Small intestine (tissue), 7 donors: ENCODE results near the gene CTU2. TPM values are rescaled to one million over a fixed set of nuclear protein-coding genes. Genes with fewer than 3 reads are reported as not detected.

ENCODE experiments used
- DNase-seq, 2 donors: peaks; one replicate each; pipeline versions ENCODE4 v3.0.0 to v3.0.0-alpha.2; 2013
- FAIRE-seq: peaks from 2 replicates; lab custom pipeline; 2012; peaks lifted over from hg19 to GRCh38; lab: Jason Lieb, UNC
- H3K27ac ChIP-seq, 3 donors: one replicate each; pipeline ENCODE4 v1.5.1; 2013; ENCODE audit warnings: low read length in 2 of 3, mild to moderate bottlenecking in 2 of 3, control low read depth in 1 of 3, inconsistent platforms in 1 of 3, low read depth in 1 of 3, moderate library complexity in 1 of 3
- H3K27me3 ChIP-seq, 3 donors: one replicate each; pipeline ENCODE4 v1.6.1; 2013; ENCODE audit warnings: low read length in 3 of 3, inconsistent platforms in 1 of 3; ENCODE audit not compliant: control insufficient read depth in 3 of 3, insufficient read depth in 3 of 3
- H3K36me3 ChIP-seq, 3 donors: one replicate each; pipeline ENCODE4 v1.6.1; 2013; ENCODE audit warnings: low read length in 3 of 3, inconsistent platforms in 1 of 3, low read depth in 1 of 3, mild to moderate bottlenecking in 1 of 3, moderate library complexity in 1 of 3; ENCODE audit not compliant: control insufficient read depth in 3 of 3, insufficient read depth in 2 of 3
- H3K4me1 ChIP-seq, 3 donors: one replicate each; pipeline ENCODE4 v1.6.1; 2013; ENCODE audit warnings: low read length in 2 of 3, inconsistent platforms in 1 of 3, low read depth in 1 of 3, mild to moderate bottlenecking in 1 of 3, moderate library complexity in 1 of 3; ENCODE audit not compliant: control insufficient read depth in 3 of 3, insufficient read depth in 2 of 3
- H3K4me3 ChIP-seq, 3 donors: one replicate each; pipeline ENCODE4 v1.5.1; 2013; ENCODE audit warnings: low read length in 3 of 3, control low read depth in 1 of 3, inconsistent platforms in 1 of 3, low read depth in 1 of 3, mild to moderate bottlenecking in 1 of 3, moderate library complexity in 1 of 3
- H3K9me3 ChIP-seq, 2 donors: one replicate each; pipeline ENCODE4 v1.6.1; 2013; ENCODE audit warnings: low read depth in 1 of 2, low read length in 1 of 2; ENCODE audit not compliant: control insufficient read depth in 2 of 2, insufficient read depth in 1 of 2
- WGBS, 3 donors: extraction: QIAGEN DNeasy Blood & Tissue Kit; methylation state at CpG; one replicate each; pipeline ENCODE4 v1.1.7; 2013; 5-methylcytosine and 5-hydroxymethylcytosine counted together
- polyA plus RNA-seq, 4 donors: library from polyadenylated mRNA; stranded (reverse) in 3 of 4; unstranded in 1 of 4; fragments of 200-250 nt in 3 of 4; fragments of 120-200 nt in 1 of 4; gene quantifications; one replicate each; pipeline versions ENCODE4 v1.2.1 to v1.2.3, GENCODE V29; 2013
- donor health status: healthy with polysubstance abuse.
- donor health status: control.
- donor health status: control.
- donor health status: Bipolar disorder and iron deficiency.
- donor health status: healthy.

CTU2 gene
- polyA plus RNA-seq, 4 donors = 7.8 to 15.0 (median 11.2) TPM

DNA sequence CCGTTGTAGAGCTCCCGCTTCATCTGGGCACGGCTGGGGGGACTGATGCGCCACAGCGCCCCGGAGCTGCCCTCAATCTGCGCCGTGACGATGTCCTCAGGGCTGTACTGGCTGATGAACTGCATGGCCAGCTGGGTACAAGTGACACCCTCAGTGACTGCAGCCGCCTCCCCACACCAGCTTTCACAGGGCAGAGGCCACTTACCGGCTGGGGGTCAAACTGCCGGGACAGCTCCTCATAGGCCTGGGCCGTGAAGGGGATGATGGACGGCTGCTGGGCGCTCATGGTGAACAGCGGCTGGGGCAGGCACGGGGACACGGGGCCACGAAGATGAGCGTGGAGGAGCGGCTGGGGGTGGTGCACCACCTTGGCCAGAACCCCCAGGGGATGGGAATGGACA, 10.3 kb downstream of the CTU2 start:
- WGBS, 3 donors = 97% methylated on average over 21 of the region's 21 CpGs
- FAIRE-seq (no peak), DNase-seq (no peak)
- Histone ChIP-seq H3K4me3 (no peak overlapping the region), H3K36me3 (peaks cover 14 to 83% (median 20%) of the 10 kb centered on the region in 3 donors), H3K4me1 (no peaks in the 10 kb centered on the region), H3K27ac (no peak overlapping the region), H3K27me3 (no peaks in the 10 kb centered on the region), H3K9me3 (no peaks in the 10 kb centered on the region)

DNA sequence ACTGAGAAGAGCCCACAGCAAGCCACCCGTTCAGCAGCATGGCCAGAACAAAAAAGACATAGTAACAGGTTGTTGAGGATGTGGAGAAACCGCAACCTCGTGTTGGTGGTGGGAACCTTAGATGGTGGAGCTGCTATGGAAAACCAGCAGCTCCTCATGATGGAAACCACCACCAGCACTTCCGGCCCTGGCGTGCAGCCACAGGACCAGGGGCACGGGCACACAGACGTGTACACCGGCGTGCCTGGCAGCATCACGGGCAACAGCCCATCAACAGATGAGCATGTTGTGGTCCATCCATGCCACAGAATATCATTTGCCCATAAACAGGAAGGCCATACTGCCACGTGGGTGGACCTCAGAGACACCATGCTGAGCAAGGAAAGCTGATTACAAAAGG, 11.9 kb downstream of the CTU2 start:
- DNase-seq (no peak), FAIRE-seq (no peak)
- Histone ChIP-seq H3K27ac (no peak overlapping the region), H3K4me1 (no peaks in the 10 kb centered on the region), H3K9me3 (no peaks in the 10 kb centered on the region), H3K27me3 (no peaks in the 10 kb centered on the region), H3K36me3 (peaks cover 14 to 97% (median 23%) of the 10 kb centered on the region in 3 donors), H3K4me3 (no peak overlapping the region)
- 89 to 91% (median 90%) methylated on average over 11 of the region's 11 CpGs for WGBS, 3 donors

DNA sequence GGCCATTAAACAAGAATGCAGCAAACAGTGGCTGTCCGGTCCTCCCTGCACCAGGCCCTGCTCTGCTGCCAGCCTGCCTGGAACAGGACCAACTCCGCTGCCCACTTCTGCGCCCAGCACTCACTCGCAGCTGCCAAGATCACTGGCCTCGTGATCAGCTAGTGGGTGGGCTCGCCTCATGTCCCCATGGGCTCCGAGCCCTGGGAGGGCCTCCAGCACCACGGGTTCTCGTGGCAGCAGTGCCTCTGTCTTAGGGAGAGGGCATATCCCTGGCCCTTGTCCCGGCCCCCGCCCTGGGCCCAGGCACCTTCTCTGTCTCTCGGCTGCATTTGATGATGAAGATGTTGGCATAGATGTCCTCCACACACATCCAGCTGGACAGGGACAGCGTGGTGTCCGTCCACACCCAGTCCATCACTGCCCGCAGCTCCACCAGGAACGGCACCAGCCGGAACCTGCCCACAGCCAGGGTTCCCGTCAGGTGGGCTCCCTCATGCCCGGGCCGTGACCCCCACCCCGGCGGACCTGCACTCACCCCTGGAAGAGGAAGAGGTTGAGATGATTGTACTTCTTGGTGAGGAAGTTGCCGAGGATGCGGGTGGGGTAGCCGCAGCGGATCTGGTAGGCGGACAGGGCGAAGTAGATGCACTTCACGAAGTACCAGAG, 13.1 kb downstream of the CTU2 start:
- no peaks in the 10 kb centered on the region for H3K27me3 ChIP-seq
- H3K4me3 ChIP-seq = no peak overlapping the region
- 92 to 94% (median 94%) methylated on average over 28 to 29 of the region's 29 CpGs for WGBS, 3 donors
- DNase-seq (no peak), FAIRE-seq (no peak)
- peaks cover 12 to 95% (median 26%) of the 10 kb centered on the region in 3 donors for H3K36me3 ChIP-seq
- H3K9me3 ChIP-seq = no peaks in the 10 kb centered on the region
- no peaks in the 10 kb centered on the region for H3K4me1 ChIP-seq
- H3K27ac ChIP-seq = no peak overlapping the region

DNA sequence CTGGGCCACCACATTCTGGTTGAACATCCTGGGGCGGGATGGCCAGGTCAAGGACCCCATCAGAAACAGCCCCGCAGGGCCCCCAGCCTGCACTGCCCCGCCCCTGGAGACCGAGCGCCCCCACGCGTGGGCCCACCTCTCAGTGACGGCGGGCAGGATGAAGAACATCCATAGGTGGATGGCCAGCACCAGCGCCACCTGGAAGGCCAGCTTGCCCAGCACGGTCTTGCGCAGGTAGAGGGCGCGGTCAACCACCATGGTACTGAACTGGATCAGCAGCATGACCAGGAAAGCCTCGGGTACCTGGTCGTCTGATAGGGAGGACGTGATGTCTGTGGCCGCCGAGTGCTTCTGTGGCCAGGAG, 13.6 kb downstream of the CTU2 start:
- WGBS, 3 donors = 94 to 98% (median 95%) methylated on average over 16 to 19 of the region's 19 CpGs
- Histone ChIP-seq H3K4me1 (no peaks in the 10 kb centered on the region), H3K27ac (no peak overlapping the region), H3K36me3 (peaks cover 12 to 95% (median 26%) of the 10 kb centered on the region in 3 donors), H3K9me3 (no peaks in the 10 kb centered on the region), H3K27me3 (no peaks in the 10 kb centered on the region), H3K4me3 (no peak overlapping the region)
- DNase-seq (no peak), FAIRE-seq (no peak)

DNA sequence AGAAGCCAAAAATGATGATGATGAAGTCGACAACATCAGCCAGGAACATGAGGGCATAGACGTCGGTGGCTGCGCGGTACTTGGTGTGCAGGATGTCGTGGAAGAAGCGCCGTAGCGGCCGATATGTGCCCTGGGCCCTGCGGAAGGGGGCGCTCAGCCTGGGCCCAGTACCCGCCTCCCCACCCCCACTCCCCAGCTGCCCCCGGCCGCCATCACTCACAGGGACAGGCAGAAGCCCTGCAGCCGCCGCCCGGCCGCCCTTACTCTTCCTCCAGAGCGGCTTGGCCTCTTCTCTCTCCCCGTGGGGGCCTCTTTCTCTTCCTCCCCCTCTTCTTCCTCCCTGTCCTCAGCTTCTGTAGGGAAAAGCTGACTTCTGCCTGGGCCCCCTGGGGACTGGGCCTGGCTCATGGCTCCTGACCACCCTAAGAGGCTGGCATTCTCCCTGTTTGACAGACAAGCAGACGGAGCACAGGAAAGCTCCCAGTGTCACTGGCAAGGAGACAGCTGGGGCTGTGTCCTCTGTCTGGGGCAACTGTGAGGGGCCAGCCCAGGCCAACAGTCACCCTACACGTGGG, 14.2 kb downstream of the CTU2 start:
- DNase-seq (no peak), FAIRE-seq (no peak)
- Histone ChIP-seq H3K36me3 (peaks cover 12 to 95% (median 28%) of the 10 kb centered on the region in 3 donors), H3K4me3 (no peak overlapping the region), H3K27me3 (no peaks in the 10 kb centered on the region), H3K27ac (no peak overlapping the region), H3K4me1 (no peaks in the 10 kb centered on the region), H3K9me3 (no peaks in the 10 kb centered on the region)
- 92 to 96% (median 92%) methylated on average over 19 to 23 of the region's 23 CpGs for WGBS, 3 donors

DNA sequence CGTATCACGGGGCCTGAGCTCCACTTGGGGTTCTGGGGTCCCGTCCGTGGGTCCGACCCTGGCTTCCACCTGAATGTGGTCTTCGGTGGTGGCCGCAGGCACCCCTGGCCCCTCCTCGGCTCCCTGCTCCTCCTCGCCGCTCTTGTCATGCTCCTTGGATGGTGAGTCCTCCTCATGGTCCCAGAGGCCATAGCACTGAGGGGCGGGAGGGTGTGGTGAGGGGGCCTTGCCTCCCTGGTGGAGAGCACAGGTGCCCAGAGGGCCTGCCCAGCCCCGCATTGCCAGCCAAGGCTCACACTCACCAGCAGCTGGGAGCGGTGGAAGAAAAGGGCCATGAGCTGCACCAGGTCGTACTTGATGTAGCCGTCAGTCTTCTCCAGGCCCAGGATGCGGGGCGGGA, 14.9 kb downstream of the CTU2 start:
- Histone ChIP-seq H3K4me3 (no peak overlapping the region), H3K9me3 (no peaks in the 10 kb centered on the region), H3K27ac (no peak overlapping the region), H3K27me3 (no peaks in the 10 kb centered on the region), H3K4me1 (no peaks in the 10 kb centered on the region), H3K36me3 (peaks cover 12 to 95% (median 27%) of the 10 kb centered on the region in 3 donors)
- 95 to 97% (median 96%) methylated on average over 15 to 17 of the region's 17 CpGs for WGBS, 3 donors
- DNase-seq = no peak
- FAIRE-seq = no peak

DNA sequence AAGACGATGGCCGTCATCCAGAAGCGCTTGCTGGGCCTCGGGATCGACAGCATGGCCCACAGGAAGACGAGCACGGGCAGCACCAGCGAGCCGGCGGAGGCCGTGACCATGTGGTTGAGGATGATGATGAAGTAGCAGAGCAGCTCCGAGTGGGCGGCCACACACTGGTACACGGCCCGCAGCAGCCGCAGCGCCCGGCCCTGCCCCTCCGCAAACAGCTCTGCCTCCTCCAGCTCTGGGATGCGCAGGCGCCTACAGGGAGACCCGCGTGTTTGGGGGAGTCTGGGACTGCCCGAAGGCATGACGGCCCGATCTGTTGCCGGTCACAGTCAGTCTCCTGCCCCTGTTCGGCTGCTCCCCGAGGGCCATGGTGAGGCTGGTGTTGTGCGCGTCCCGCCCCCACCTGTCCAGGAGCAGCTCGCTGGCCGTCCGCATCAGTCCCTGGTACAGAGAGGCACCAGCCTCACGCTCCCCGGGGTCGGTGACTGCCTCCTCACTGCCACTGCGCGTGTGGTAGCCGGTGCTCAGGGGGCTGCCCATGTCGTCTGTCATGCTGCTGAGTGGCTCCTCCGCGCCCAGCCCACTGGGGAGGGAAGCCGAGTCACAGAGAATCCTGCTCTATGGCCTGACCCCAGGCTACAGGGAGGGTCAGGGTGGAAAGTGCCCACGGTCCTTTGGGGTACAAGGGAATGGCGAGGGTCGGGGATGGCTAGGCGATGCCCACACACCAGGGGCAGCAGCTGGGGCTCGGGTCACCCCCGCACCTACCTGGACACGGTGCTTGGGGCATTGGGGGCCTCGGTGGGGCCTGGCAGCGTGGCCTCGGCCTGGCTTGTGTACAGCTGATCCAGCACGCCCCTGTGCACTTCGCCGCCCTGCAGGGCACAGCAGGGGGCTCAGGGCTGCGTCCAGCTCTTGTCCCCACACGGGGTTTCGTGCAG, 15.8 kb downstream of the CTU2 start:
- WGBS, 3 donors = 95 to 98% (median 96%) methylated on average over 57 to 61 of the region's 61 CpGs
- Histone ChIP-seq H3K9me3 (no peaks in the 10 kb centered on the region), H3K27me3 (no peaks in the 10 kb centered on the region), H3K36me3 (peaks cover 10 to 95% (median 30%) of the 10 kb centered on the region in 3 donors), H3K4me3 (no peak overlapping the region), H3K27ac (no peak overlapping the region), H3K4me1 (no peaks in the 10 kb centered on the region)
- FAIRE-seq (no peak), DNase-seq (no peak)

DNA sequence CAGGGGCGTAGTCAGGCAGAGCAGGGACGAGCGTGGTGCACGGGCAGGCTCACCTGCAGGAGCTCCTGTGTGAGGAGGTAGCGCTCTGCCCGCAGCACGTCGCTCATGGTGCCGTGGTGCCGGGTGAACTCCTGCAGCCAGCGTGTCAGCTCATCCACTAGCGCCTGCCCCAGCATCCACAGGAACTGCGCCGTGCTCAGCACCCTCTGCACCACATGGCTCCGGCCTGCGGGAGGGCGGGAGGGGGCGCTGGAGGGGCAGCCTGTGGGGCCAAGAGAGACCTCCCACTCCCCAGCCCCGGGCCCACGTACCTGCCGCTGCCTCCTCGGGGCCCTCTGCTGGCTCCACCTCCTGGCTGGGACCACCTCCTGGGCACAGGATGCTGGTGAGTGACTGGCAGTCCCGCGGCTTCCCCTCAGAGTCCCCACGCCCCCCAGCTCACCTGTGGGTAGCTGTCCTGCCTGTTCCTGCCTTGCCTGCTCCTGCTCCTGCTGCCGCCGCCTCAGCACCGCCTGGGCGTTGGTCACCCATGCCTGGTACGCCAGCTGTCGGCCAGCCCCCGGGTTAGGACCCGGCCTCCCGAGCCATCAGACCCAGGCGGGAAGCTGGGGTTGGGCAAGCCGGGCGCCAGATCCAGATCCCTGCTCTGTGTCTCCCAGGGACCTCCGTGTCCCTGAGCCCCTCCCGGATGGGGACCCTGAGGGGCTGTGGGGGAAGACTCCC, 16.6 kb downstream of the CTU2 start:
- Histone ChIP-seq H3K4me1 (no peaks in the 10 kb centered on the region), H3K9me3 (no peaks in the 10 kb centered on the region), H3K27me3 (no peaks in the 10 kb centered on the region), H3K4me3 (no peak overlapping the region), H3K36me3 (peaks cover 8 to 97% (median 33%) of the 10 kb centered on the region in 3 donors), H3K27ac (no peak overlapping the region)
- DNase-seq = no peak
- no peak for FAIRE-seq
- 94 to 96% (median 96%) methylated on average over 33 to 39 of the region's 39 CpGs for WGBS, 3 donors
